Muscle layer of colon (tissue), 2 donors: ENCODE results near the gene METTL25.

Experiments used
- H3K27ac ChIP-seq: one replicate; pipeline ENCODE4 v1.7.0; 2013; ENCODE audit warnings: low read depth, mild to moderate bottlenecking, low read length, moderate library complexity
- H3K27me3 ChIP-seq, 2 donors: one replicate each; pipeline ENCODE4 v1.7.0; 2013; ENCODE audit warnings: low read length in 2 of 2, mild to moderate bottlenecking in 2 of 2; ENCODE audit not compliant: insufficient read depth in 2 of 2, control insufficient read depth in 1 of 2
- H3K36me3 ChIP-seq: one replicate; pipeline ENCODE4 v1.7.0; 2013; ENCODE audit warnings: mild to moderate bottlenecking, low read length; ENCODE audit not compliant: insufficient read depth
- H3K4me1 ChIP-seq: one replicate; pipeline ENCODE4 v1.7.0; 2013; ENCODE audit warnings: mild to moderate bottlenecking, low read length; ENCODE audit not compliant: insufficient read depth
- H3K4me3 ChIP-seq, 2 donors: one replicate each; pipeline ENCODE4 v1.7.0; 2013; ENCODE audit warnings: low read length in 2 of 2, low read depth in 1 of 2, mild to moderate bottlenecking in 1 of 2, moderate library complexity in 1 of 2
- H3K9ac ChIP-seq: one replicate; pipeline ENCODE4 v1.7.0; 2013; ENCODE audit warnings: low read length
- H3K9me3 ChIP-seq: one replicate; pipeline ENCODE4 v1.7.0; 2013; ENCODE audit warnings: mild to moderate bottlenecking, low read length
- donor health status: abdominal sarcoma.
- donor health status: Adenocarcinoma of cecum.

METTL25 gene

GRCh38 chr12:82407481-82407880 lies 49.2 kb downstream of the METTL25 start:
- Histone ChIP-seq H3K9ac (no peak overlapping the region), H3K4me1 (no peaks in the 10 kb centered on the region), H3K27me3 (no peaks in the 10 kb centered on the region), H3K4me3 (no peak overlapping the region), H3K27ac (no peak overlapping the region), H3K36me3 (peaks cover 7% of the 10 kb centered on the region), H3K9me3 (no peaks in the 10 kb centered on the region)

GRCh38 chr12:82408844-82409243 lies 50.5 kb downstream of the METTL25 start:
- Histone ChIP-seq H3K36me3 (peaks cover 7% of the 10 kb centered on the region), H3K4me1 (no peaks in the 10 kb centered on the region), H3K4me3 (no peak overlapping the region), H3K9me3 (no peaks in the 10 kb centered on the region), H3K9ac (no peak overlapping the region), H3K27me3 (no peaks in the 10 kb centered on the region), H3K27ac (no peak overlapping the region)

GRCh38 chr12:82411546-82412230 lies 53.4 kb downstream of the METTL25 start:
- Histone ChIP-seq H3K9ac (no peak overlapping the region), H3K27ac (no peak overlapping the region), H3K9me3 (no peaks in the 10 kb centered on the region), H3K4me1 (no peaks in the 10 kb centered on the region), H3K36me3 (peaks cover 7% of the 10 kb centered on the region), H3K27me3 (no peaks in the 10 kb centered on the region), H3K4me3 (no peak overlapping the region)

GRCh38 chr12:82412246-82412645 lies 53.9 kb downstream of the METTL25 start:
- no peak overlapping the region for H3K9ac ChIP-seq
- no peaks in the 10 kb centered on the region for H3K27me3 ChIP-seq
- H3K4me3 ChIP-seq, result no peak overlapping the region
- no peaks in the 10 kb centered on the region for H3K4me1 ChIP-seq
- peaks cover 7% of the 10 kb centered on the region for H3K36me3 ChIP-seq
- H3K9me3 ChIP-seq, result no peaks in the 10 kb centered on the region
- no peak overlapping the region for H3K27ac ChIP-seq

- no peak overlapping the region for H3K9ac ChIP-seq
- H3K4me3 ChIP-seq, result no peak overlapping the region
- no peak overlapping the region for H3K27ac ChIP-seq
- H3K36me3 ChIP-seq, result no peaks in the 10 kb centered on the region
- no peaks in the 10 kb centered on the region for H3K27me3 ChIP-seq
- no peaks in the 10 kb centered on the region for H3K9me3 ChIP-seq
- no peaks in the 10 kb centered on the region for H3K4me1 ChIP-seq
These were observed 55.7 kb downstream of the METTL25 start for GRCh38 chr12:82414044-82414443.

GRCh38 chr12:82414926-82415325 lies 56.6 kb downstream of the METTL25 start:
- Histone ChIP-seq H3K4me3 (no peak overlapping the region), H3K4me1 (no peaks in the 10 kb centered on the region), H3K36me3 (no peaks in the 10 kb centered on the region), H3K9me3 (no peaks in the 10 kb centered on the region), H3K9ac (no peak overlapping the region), H3K27ac (no peak overlapping the region), H3K27me3 (no peaks in the 10 kb centered on the region)

GRCh38 chr12:82415402-82415801 lies 57.1 kb downstream of the METTL25 start:
- Histone ChIP-seq H3K27ac (no peak overlapping the region), H3K27me3 (no peaks in the 10 kb centered on the region), H3K9me3 (no peaks in the 10 kb centered on the region), H3K4me3 (no peak overlapping the region), H3K36me3 (no peaks in the 10 kb centered on the region), H3K4me1 (no peaks in the 10 kb centered on the region), H3K9ac (no peak overlapping the region)

GRCh38 chr12:82425241-82425640 lies 66.9 kb downstream of the METTL25 start:
- no peaks in the 10 kb centered on the region for H3K27me3 ChIP-seq
- H3K27ac ChIP-seq, result no peak overlapping the region
- H3K4me1 ChIP-seq, result peaks cover 2% of the 10 kb centered on the region
- H3K36me3 ChIP-seq, result no peaks in the 10 kb centered on the region
- no peaks in the 10 kb centered on the region for H3K9me3 ChIP-seq
- H3K9ac ChIP-seq, result no peak overlapping the region
- no peak overlapping the region for H3K4me3 ChIP-seq

- Histone ChIP-seq H3K27me3 (no peaks in the 10 kb centered on the region), H3K27ac (no peak overlapping the region), H3K4me3 (no peak overlapping the region), H3K36me3 (no peaks in the 10 kb centered on the region), H3K4me1 (peaks cover 7% of the 10 kb centered on the region), H3K9me3 (no peaks in the 10 kb centered on the region), H3K9ac (no peak overlapping the region)
These were observed 67.8 kb downstream of the METTL25 start for GRCh38 chr12:82426081-82426480.

GRCh38 chr12:82426586-82426985 lies 68.3 kb downstream of the METTL25 start:
- Histone ChIP-seq H3K9ac (no peak overlapping the region), H3K4me1 (peaks cover 7% of the 10 kb centered on the region), H3K27ac (no peak overlapping the region), H3K4me3 (no peak overlapping the region), H3K36me3 (no peaks in the 10 kb centered on the region), H3K9me3 (no peaks in the 10 kb centered on the region), H3K27me3 (no peaks in the 10 kb centered on the region)

- Histone ChIP-seq H3K27me3 (no peaks in the 10 kb centered on the region), H3K27ac (no peak overlapping the region), H3K36me3 (no peaks in the 10 kb centered on the region), H3K4me1 (peaks cover 7% of the 10 kb centered on the region), H3K9me3 (no peaks in the 10 kb centered on the region), H3K4me3 (no peak overlapping the region), H3K9ac (no peak overlapping the region)
These were observed 72.3 kb downstream of the METTL25 start for GRCh38 chr12:82430541-82431145.

GRCh38 chr12:82434392-82434911 lies 76.1 kb downstream of the METTL25 start:
- Histone ChIP-seq H3K9me3 (no peaks in the 10 kb centered on the region), H3K27ac (no peak overlapping the region), H3K4me3 (no peak overlapping the region)

More at GRCh38 chr12:82434392-82434911, 76.1 kb downstream of the METTL25 start:
- no peak overlapping the region for H3K9ac ChIP-seq
- no peaks in the 10 kb centered on the region for H3K27me3 ChIP-seq
- H3K36me3 ChIP-seq, result no peaks in the 10 kb centered on the region
- H3K4me1 ChIP-seq, result peaks cover 7% of the 10 kb centered on the region
